Karpas-422 (cell line): Measurements from ENCODE around the gene PSKH1. TPM values are rescaled to one million over a fixed set of nuclear protein-coding genes. Genes with fewer than 3 reads are reported as not detected.

Experiments
- DNase-seq: peaks from one replicate; pipeline ENCODE4 v3.0.0-alpha.2; 2015
- H2AFZ ChIP-seq: fragments of 200-600 bp; sonication (generic); 2 replicates; pipeline ENCODE4 v1.6.1; 2014; ENCODE audit warnings: antibody characterized with exemption, low read length, mixed read lengths
- H3K27ac ChIP-seq: fragments of 200-600 bp; sonication (generic); 2 replicates; pipeline ENCODE4 v1.5.1; 2014; ENCODE audit warnings: mild to moderate bottlenecking, low read length, moderate library complexity
- H3K27me3 ChIP-seq: fragments of 200-600 bp; sonication (generic); 2 replicates; pipeline ENCODE4 v1.6.1; 2014; ENCODE audit warnings: low read length, mixed read lengths
- H3K36me3 ChIP-seq: fragments of 200-600 bp; sonication (generic); 2 replicates; pipeline ENCODE4 v1.6.1; 2014; ENCODE audit warnings: low read length, mixed read lengths; ENCODE audit not compliant: insufficient read depth
- H3K4me1 ChIP-seq: fragments of 200-600 bp; sonication (generic); 2 replicates; pipeline ENCODE4 v1.6.1; 2014; ENCODE audit warnings: mild to moderate bottlenecking, low read length, mixed read lengths
- H3K4me2 ChIP-seq: fragments of 200-600 bp; sonication (generic); 2 replicates; pipeline ENCODE4 v1.6.1; 2014; ENCODE audit warnings: low read length, low read depth, mild to moderate bottlenecking; ENCODE audit not compliant: poor library complexity, severe bottlenecking
- H3K4me3 ChIP-seq: fragments of 200-600 bp; sonication (generic); 2 replicates; pipeline ENCODE4 v1.5.1; 2014; ENCODE audit warnings: mild to moderate bottlenecking, antibody characterized with exemption, low read length, mixed read lengths
- H3K79me2 ChIP-seq: fragments of 200-600 bp; sonication (generic); 2 replicates; pipeline ENCODE4 v1.6.1; 2014; ENCODE audit warnings: mild to moderate bottlenecking, low read length, mixed read lengths
- H3K9ac ChIP-seq: fragments of 200-600 bp; sonication (generic); 2 replicates; pipeline ENCODE4 v1.6.0; 2014; ENCODE audit warnings: low read length
- H3K9me2 ChIP-seq: fragments of 200-600 bp; sonication (generic), shearing (Covaris generic); replicated peaks from 2 replicates; pipeline ENCODE4 v1.6.0; 2014; ENCODE audit warnings: mild to moderate bottlenecking, low read length, moderate library complexity; ENCODE audit not compliant: insufficient read depth
- H3K9me3 ChIP-seq: fragments of 300-700, 200-600 bp; sonication (generic); 2 replicates; pipeline ENCODE4 v1.6.1; 2014; ENCODE audit warnings: low read length, mixed read lengths
- H4K20me1 ChIP-seq: fragments of 200-600 bp; sonication (generic); 2 replicates; pipeline ENCODE4 v1.6.1; 2014; ENCODE audit warnings: mild to moderate bottlenecking, antibody characterized with exemption, low read length, low read depth; ENCODE audit not compliant: insufficient read depth
- total RNA-seq: library from RNA; depleted of rRNA; stranded (reverse); fragments of >200 nt; shearing (Covaris generic); gene quantifications from 2 replicates; pipeline ENCODE4 v1.2.3, GENCODE V29; 2014; ENCODE audit warnings: low replicate concordance

PSKH1 gene
- total RNA-seq, 1 experiment from 2014 or later = 7.2 TPM

DNA sequence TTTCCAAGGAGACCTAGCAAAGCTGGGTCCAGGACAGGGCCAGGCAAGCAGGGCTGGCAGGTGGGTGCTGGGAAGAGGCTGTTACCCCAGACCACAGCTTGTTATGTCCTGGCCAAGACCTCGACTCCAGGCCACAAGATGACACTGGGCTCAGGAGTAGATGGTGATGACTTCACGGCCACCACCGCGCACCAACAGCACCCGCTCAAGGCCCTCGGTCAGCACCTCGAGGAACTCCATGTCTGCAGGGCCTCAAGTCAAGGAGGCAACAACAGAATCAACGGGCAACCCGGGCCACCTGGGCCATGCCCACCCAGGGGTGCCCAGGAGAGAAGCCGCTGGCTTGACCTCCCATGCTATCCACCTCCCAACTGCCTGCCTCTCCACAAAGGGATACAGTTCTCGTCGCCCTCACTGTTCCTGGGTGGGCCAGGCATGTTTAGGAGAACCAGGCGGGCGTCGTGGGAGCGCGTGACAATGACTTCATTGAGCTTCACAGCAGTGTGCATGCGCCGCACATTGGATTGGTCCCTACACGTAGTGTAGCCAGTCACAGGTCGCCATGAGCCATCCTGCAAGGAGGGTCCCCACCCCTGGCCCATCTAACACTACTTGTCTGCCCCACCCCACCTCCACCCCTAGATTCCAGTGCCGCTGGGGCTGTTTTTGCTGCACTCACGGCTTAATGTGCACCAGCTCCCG, 51.8 kb downstream of the PSKH1 start:
- Histone ChIP-seq H3K9ac (no peak overlapping the region), H3K4me1 (peaks cover 7% of the 10 kb centered on the region; the same call in 1 of the 2 replicates), H3K4me3 (no peak overlapping the region), H3K27ac (no peak overlapping the region), H3K9me2 (no peaks in the 10 kb centered on the region), H2AFZ (no peak overlapping the region), H4K20me1 (peaks cover 8% of the 10 kb centered on the region; the same call in 1 of the 2 replicates), H3K27me3 (no peaks in the 10 kb centered on the region), H3K79me2 (no peaks in the 10 kb centered on the region), H3K4me2 (no peak overlapping the region), H3K9me3 (no peaks in the 10 kb centered on the region), H3K36me3 (no peaks in the 10 kb centered on the region)
- DNase-seq = no peak

DNA sequence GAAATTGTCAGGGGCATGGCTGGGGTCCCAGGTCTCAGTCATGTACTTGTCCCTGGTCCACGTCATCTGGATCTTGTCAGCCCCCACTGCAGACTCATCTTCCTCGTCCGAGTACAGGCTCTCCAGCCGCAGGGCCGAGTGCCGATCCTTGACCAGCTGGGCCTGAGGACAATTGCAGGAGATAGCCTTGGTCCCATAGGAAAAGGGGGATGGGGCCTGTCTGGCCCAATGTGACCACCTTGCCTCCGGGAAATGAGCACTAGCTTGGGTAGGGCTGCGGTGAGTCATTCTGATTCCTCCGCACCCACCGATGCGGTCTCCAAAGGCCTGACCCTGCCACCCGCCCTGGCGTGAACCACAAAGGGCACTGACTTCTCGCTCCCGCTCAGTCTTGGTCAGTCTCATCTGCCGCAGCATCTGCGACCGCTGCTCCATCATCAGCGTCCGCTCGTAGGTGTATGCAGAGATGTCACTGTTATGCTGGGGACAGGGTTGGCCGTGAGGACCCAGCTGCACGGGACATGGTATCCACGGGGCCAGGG, 52.4 kb downstream of the PSKH1 start:
- H3K9ac ChIP-seq = no peak overlapping the region

DNA sequence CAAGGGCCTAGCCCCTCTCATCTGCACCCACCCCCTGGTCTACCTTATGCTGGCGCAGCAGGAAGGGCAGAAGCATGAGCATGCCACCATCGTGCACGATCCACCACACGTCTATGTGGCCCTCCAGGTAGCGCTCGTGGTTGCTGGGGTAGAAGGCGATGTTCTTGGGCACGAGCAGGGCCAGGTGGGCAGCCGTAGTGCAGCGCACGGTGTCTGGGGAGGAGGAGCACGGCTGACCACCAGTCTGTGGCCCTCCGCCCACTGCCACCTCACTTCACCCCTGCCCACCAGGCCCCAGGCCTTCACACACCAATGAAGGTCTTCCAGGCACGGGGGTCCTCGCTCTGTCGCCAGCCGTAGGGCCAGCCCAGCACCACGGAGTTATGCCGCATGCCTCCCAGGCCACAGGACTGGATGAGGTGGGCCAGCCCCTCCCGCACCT, 53.1 kb downstream of the PSKH1 start:
- no peak overlapping the region for H3K4me3 ChIP-seq
- no peaks in the 10 kb centered on the region for H3K36me3 ChIP-seq
- H3K9me2 ChIP-seq = no peaks in the 10 kb centered on the region
- no peak overlapping the region for H3K4me2 ChIP-seq
- H3K9ac ChIP-seq = no peak overlapping the region
- H4K20me1 ChIP-seq = peaks cover 8% of the 10 kb centered on the region; the same call in 1 of the 2 replicates
- H3K27ac ChIP-seq = no peak overlapping the region
- peaks cover 7% of the 10 kb centered on the region; the same call in 1 of the 2 replicates for H3K4me1 ChIP-seq
- no peak for DNase-seq
- no peaks in the 10 kb centered on the region for H3K79me2 ChIP-seq
- H3K9me3 ChIP-seq = no peaks in the 10 kb centered on the region
- no peak overlapping the region for H2AFZ ChIP-seq
- H3K27me3 ChIP-seq = no peaks in the 10 kb centered on the region

More for the DNA sequence above, 52.4 kb downstream of the PSKH1 start:
- H3K4me2 ChIP-seq = no peak overlapping the region
- H3K9me3 ChIP-seq = no peaks in the 10 kb centered on the region
- H3K27ac ChIP-seq = no peak overlapping the region
- H3K27me3 ChIP-seq = no peaks in the 10 kb centered on the region
- no peak for DNase-seq
- peaks cover 7% of the 10 kb centered on the region; the same call in 1 of the 2 replicates for H3K4me1 ChIP-seq
- H3K36me3 ChIP-seq = no peaks in the 10 kb centered on the region
- no peaks in the 10 kb centered on the region for H3K9me2 ChIP-seq
- H4K20me1 ChIP-seq = peaks cover 8% of the 10 kb centered on the region; the same call in 1 of the 2 replicates
- H3K79me2 ChIP-seq = no peaks in the 10 kb centered on the region
- no peak overlapping the region for H2AFZ ChIP-seq
- H3K4me3 ChIP-seq = no peak overlapping the region

DNA sequence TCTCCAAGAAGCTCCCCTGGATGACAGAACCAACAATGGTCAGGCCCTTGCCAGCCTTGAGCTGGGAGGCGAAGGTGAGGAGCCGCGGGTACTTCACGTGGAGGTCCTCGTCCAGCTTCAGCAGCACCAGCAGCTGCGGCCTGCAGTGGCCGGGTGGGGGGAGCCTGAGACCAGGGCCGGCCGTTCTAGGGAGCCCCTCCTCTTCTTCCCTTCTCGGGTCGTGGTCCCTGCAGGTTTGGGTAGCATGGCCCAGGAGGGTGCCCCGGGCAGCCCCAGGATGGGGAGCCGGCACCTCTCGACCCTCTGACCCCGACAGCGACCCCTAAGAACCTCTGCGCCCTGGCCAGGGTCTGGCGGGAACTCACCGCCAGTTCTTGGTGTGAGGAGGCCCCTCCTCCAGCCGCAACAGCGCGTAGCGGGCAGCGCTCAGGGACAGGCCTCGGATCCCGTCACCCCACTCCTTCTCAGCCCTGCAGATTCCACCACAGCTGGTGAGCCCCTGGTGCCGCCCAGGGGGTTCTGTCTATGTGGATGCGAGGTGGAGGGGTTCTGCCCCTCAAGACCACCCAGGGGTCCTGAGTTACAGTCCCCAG, 54.0 kb downstream of the PSKH1 start:
- Histone ChIP-seq H3K36me3 (no peaks in the 10 kb centered on the region), H3K9me2 (no peaks in the 10 kb centered on the region), H4K20me1 (peaks cover 8% of the 10 kb centered on the region; the same call in 1 of the 2 replicates), H3K79me2 (no peaks in the 10 kb centered on the region), H3K27ac (no peak overlapping the region), H3K4me3 (no peak overlapping the region), H3K4me2 (no peak overlapping the region), H3K9ac (no peak overlapping the region), H3K9me3 (no peaks in the 10 kb centered on the region), H2AFZ (no peak overlapping the region), H3K27me3 (no peaks in the 10 kb centered on the region), H3K4me1 (no peaks in the 10 kb centered on the region)
- DNase-seq = no peak

DNA sequence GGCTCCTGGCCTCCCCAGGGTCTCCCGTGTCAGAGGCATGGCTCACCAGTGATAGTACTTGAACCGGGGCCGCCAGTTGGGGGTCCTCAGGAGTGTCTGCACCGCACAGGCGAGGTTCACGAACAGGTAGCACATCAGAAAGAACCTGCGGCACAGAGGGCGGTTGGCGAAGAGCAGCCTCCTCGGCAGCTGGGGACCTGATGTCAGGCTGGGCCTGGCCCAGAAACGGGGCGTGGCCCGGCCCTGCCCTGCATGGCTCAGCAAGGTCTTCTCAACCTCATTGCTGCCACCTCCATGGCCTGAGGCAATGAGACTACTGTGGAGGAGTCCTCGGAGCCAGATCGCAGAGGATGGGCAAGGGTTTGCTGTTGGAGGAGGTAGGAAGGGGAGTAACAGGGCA, 55.0 kb downstream of the PSKH1 start:
- H3K4me2 ChIP-seq = no peak overlapping the region
- H3K27me3 ChIP-seq = no peaks in the 10 kb centered on the region
- H3K9ac ChIP-seq = no peak overlapping the region
- H3K79me2 ChIP-seq = no peaks in the 10 kb centered on the region
- H3K27ac ChIP-seq = no peak overlapping the region
- H3K9me3 ChIP-seq = no peaks in the 10 kb centered on the region
- H2AFZ ChIP-seq = no peak overlapping the region
- no peaks in the 10 kb centered on the region for H3K36me3 ChIP-seq
- DNase-seq = no peak
- H3K9me2 ChIP-seq = no peaks in the 10 kb centered on the region
- no peak overlapping the region for H3K4me3 ChIP-seq
- H3K4me1 ChIP-seq = no peaks in the 10 kb centered on the region
- H4K20me1 ChIP-seq = peaks cover 4% of the 10 kb centered on the region; the same call in 1 of the 2 replicates

DNA sequence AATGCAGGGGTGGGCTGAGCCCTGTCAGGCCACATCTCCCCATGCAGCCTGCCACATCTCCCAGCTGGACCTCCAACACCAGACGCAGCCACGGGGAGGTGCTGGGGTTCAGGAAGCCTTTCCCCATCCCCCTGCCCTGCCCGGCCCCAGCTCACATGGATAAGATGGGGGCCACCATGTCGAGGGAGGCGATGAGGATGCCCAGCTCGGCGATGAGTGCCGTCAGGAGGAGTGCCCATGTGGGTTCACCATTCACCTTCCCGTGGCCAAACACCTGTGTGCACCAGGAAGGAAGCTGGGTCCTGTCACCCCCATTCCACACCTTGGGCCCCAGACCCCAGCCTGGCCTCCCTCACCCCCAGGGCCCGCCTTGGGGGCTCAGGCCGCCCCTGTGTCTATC, 56.6 kb downstream of the PSKH1 start:
- no peaks in the 10 kb centered on the region for H3K36me3 ChIP-seq
- H3K27ac ChIP-seq = no peak overlapping the region
- no peaks in the 10 kb centered on the region for H3K4me1 ChIP-seq
- no peaks in the 10 kb centered on the region for H4K20me1 ChIP-seq
- no peak overlapping the region for H2AFZ ChIP-seq
- no peak overlapping the region for H3K4me2 ChIP-seq
- no peak for DNase-seq
- no peaks in the 10 kb centered on the region for H3K27me3 ChIP-seq
- no peaks in the 10 kb centered on the region for H3K9me2 ChIP-seq
- H3K9ac ChIP-seq = no peak overlapping the region
- H3K79me2 ChIP-seq = no peaks in the 10 kb centered on the region
- H3K4me3 ChIP-seq = no peak overlapping the region
- H3K9me3 ChIP-seq = no peaks in the 10 kb centered on the region

DNA sequence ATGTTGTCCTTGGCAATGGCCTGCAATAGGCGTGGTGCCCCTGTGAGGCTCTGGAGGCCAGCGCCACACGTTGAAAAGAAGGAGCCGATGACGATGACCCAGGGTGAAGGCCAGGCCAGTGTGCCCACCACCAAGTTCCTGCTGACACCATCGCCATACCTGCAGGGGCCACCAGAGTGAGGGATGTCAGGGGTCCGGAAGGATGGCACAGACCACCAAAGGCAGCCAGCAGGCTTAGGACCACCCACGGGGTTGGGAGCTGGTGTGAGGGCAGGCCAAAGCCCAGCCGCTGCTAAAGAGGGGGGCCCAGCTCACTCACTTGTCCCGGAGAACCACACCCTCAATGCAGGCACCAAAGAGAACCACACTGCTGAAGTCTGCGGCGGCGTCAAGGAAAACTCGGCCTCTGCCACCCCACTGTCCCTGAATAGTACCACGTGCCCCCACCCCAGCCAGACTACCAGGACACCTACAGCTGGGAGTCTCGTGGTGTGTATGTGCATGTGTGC, 57.3 kb downstream of the PSKH1 start:
- Histone ChIP-seq H4K20me1 (no peaks in the 10 kb centered on the region), H3K9ac (no peak overlapping the region), H3K4me3 (no peak overlapping the region), H3K79me2 (no peaks in the 10 kb centered on the region), H3K27me3 (no peaks in the 10 kb centered on the region), H3K4me1 (no peaks in the 10 kb centered on the region), H3K9me3 (no peaks in the 10 kb centered on the region), H3K36me3 (no peaks in the 10 kb centered on the region), H3K4me2 (no peak overlapping the region), H3K27ac (no peak overlapping the region), H2AFZ (no peak overlapping the region), H3K9me2 (no peaks in the 10 kb centered on the region)
- no peak for DNase-seq

DNA sequence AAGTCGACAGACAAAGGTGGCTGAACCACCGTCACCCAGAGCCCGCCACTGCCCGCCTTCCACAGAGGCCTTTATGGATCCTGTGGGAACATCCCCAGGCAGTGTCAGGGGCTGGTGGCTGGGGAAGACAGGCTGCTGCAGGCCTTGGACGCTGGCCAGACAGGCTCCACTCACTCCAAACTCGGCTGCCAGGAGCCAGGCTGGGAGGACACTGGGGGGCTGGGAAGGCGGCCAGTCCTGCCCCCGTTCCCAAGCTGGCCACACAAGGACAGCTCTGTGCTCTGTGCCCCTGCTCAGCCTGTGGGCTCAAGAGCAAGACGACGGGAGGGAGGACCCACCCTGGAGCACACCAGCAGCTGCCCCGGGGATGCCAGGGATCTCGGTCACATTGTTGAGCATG, 58.4 kb downstream of the PSKH1 start:
- H3K36me3 ChIP-seq = no peaks in the 10 kb centered on the region
- H3K9me3 ChIP-seq = no peaks in the 10 kb centered on the region
- no peak overlapping the region for H2AFZ ChIP-seq
- no peak for DNase-seq
- no peak overlapping the region for H3K9ac ChIP-seq
- no peak overlapping the region for H3K4me3 ChIP-seq
- H3K9me2 ChIP-seq = no peaks in the 10 kb centered on the region
- no peaks in the 10 kb centered on the region for H3K4me1 ChIP-seq
- no peak overlapping the region for H3K27ac ChIP-seq
- H4K20me1 ChIP-seq = no peaks in the 10 kb centered on the region
- no peaks in the 10 kb centered on the region for H3K27me3 ChIP-seq
- no peak overlapping the region for H3K4me2 ChIP-seq
- H3K79me2 ChIP-seq = no peaks in the 10 kb centered on the region
